HS-27A (cell line): Measurements from ENCODE around the gene HOOK1.
"Not testable (repeated sequence)": the region's sequence is repeated elsewhere in the genome, so short reads cannot be mapped to it uniquely, and the experiment has no call there.

Experiments
- DNase-seq: peaks from one replicate; pipeline ENCODE4 v3.0.0-alpha.2; 2012; ENCODE audit warnings: low read depth, missing footprints

Gene HOOK1

GRCh38 chr1:59819566-59820438, 5.1 kb downstream of the HOOK1 start:
- DNase-seq = no peak

- no peak for DNase-seq
These were observed 12.4 kb downstream of the HOOK1 start for GRCh38 chr1:59827055-59827643.

GRCh38 chr1:59828160-59828559, 13.4 kb downstream of the HOOK1 start:
- no peak for DNase-seq

GRCh38 chr1:59831529-59831928, 16.8 kb downstream of the HOOK1 start:
- DNase-seq = no peak

- no peak for DNase-seq
These were observed 18.3 kb downstream of the HOOK1 start for GRCh38 chr1:59833022-59833421.

GRCh38 chr1:59833991-59834390, 19.2 kb downstream of the HOOK1 start:
- DNase-seq = no peak

- not testable (repeated sequence) for DNase-seq
These were observed 23.1 kb downstream of the HOOK1 start for GRCh38 chr1:59837857-59838256.

GRCh38 chr1:59845091-59845490, 30.3 kb downstream of the HOOK1 start:
- no peak for DNase-seq

GRCh38 chr1:59846209-59846894, 31.6 kb downstream of the HOOK1 start:
- no peak for DNase-seq

- DNase-seq = no peak
These were observed 32.1 kb downstream of the HOOK1 start for GRCh38 chr1:59846895-59847282.

GRCh38 chr1:59852117-59852516, 37.4 kb downstream of the HOOK1 start:
- no peak for DNase-seq

- DNase-seq = not testable (repeated sequence)
These were observed 40.5 kb downstream of the HOOK1 start for GRCh38 chr1:59855297-59855696.

- DNase-seq = no peak
These were observed 42.1 kb downstream of the HOOK1 start for GRCh38 chr1:59856725-59857338.

- no peak for DNase-seq
These were observed 43.1 kb downstream of the HOOK1 start for GRCh38 chr1:59857679-59858354.

- DNase-seq = no peak
These were observed 51.7 kb downstream of the HOOK1 start for GRCh38 chr1:59866462-59866861.

- DNase-seq = no peak
These were observed 57.0 kb downstream of the HOOK1 start for GRCh38 chr1:59871746-59872145.

GRCh38 chr1:59877108-59877682, 62.4 kb downstream of the HOOK1 start:
- DNase-seq = no peak

GRCh38 chr1:59878370-59878769, 63.6 kb downstream of the HOOK1 start:
- no peak for DNase-seq

GRCh38 chr1:59879574-59879973, 64.8 kb downstream of the HOOK1 start:
- DNase-seq = peak; percentile 11

GRCh38 chr1:59879996-59880505, 65.3 kb downstream of the HOOK1 start:
- DNase-seq = no peak

- DNase-seq = no peak
These were observed 66.0 kb downstream of the HOOK1 start for GRCh38 chr1:59880735-59881134.
